Measurements from ENCODE around the gene PARL.
"Not testable (repeated sequence)": the region's sequence is repeated elsewhere in the genome, so short reads cannot be mapped to it uniquely, and the experiment has no call there.

PARL gene

DNA sequence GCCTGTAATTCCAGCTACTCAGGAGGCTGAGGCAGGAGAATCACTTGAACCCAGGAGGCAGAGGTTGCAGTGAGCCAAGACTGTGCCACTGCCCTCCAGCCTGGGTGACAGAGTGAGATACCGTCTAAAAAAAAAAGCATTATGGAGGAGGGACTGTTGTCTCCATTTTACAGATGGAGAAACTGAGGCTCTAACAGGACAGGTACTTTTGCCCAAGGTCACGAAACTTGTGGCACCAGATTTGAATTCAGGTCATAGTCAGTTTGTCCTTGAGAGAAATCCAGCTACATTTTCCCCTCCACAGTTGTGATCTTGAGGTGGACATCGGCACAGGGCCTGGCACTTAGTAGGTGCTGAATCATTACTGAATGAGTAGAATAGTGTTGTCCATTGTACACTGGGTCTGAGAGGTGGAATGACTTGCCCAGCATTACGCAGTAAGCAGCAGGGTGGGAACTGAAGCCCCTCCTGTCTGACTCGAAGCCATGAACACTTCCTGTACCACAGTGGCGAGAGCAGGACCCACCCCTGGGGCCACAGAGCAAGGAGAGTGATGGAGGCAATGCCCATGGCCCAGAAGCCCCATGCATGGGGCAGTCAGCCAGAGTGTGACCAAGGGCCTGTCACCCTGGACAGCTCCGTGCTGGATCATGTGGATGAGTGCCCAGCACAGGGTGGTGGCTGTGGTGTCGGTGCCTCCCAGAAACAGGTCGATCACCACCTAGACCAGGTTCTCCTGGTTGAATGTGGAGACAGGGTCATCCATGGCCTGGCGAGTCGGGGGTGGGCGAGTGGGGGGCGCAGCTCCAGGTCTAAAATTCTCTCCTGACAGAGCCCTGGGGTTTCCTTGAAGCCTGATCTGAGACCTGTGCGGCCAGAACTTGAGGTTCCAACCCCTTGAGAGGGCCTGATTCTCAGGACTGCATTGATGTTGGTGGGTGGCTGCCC lies 20.4 kb upstream of the PARL start:
- DNase-seq (ENCODE audit: low read depth in 2 of 2) = no peak

- no peak for DNase-seq (ENCODE audit: low read depth in 2 of 2)
Measured at GRCh38 chr3:183898028-183898431, 13.3 kb upstream of the PARL start.

- no peak for DNase-seq (ENCODE audit: low read depth in 2 of 2)
Measured at GRCh38 chr3:183897606-183898005, 12.9 kb upstream of the PARL start.

DNA sequence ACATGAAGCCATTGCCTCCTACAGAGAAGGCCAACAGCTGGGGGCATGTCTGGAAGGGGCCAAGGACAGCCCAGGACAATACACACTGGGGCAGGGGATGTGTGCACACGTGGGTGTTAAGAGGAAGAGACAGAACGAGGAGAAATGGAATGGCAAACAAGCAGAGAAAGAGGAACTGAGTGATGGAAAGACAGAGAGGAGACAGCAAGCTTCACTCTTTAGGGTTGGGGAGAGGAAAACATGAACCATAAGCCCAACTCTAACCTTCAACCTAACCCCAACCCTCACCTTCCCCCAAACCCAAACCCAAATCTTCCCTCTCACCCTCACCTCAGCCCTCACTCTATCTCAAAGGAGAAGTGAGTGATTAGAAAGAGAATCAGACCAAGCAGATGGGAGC lies 11.9 kb upstream of the PARL start:
- no peak for DNase-seq (ENCODE audit: low read depth in 2 of 2)

GRCh38 chr3:183896184-183896583 lies 11.5 kb upstream of the PARL start:
- no peak for DNase-seq (ENCODE audit: low read depth in 2 of 2)

DNA sequence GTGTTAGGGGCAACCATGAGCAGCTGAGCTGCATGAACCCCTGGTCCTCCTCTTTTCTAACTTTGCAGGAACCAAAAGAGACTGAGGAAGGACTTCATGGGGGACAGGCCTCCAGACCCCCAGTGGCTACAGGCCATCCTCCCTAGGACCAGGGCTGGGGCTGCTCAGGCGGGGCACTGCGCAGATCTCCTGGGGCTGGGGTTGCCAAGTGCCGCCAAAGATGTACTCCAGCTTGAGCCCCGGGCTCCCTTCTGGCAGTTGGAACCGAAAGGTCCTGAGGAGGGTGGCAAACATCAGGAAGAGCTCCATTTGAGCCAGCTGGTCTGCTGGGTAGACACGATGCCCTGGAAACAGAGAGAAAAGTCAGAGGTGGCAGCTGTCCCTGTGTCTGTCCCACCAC lies 11.1 kb upstream of the PARL start:
- DNase-seq (ENCODE audit: low read depth in 2 of 2) = no peak

DNA sequence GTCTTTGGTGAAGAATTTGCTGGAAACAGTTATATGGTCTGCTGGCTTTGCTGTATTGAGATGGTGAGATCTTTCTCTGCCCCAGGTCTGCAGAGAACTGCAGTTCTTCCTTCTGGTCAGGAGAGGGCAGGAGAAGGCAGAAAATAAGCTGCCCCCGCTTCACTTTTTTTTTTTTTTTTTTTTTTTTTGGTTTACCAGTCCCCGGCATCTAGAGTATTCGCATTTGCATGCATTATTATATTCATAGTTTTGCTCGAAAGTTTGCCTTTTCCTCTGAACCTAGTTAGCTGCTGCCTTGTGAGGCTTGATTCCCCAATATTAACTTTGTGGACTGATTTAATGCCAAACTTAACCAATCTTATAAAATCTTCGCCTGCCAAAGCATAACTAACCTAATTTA lies 10.6 kb upstream of the PARL start:
- DNase-seq (ENCODE audit: low read depth in 2 of 2) = peak; percentile 8 to 19

DNA sequence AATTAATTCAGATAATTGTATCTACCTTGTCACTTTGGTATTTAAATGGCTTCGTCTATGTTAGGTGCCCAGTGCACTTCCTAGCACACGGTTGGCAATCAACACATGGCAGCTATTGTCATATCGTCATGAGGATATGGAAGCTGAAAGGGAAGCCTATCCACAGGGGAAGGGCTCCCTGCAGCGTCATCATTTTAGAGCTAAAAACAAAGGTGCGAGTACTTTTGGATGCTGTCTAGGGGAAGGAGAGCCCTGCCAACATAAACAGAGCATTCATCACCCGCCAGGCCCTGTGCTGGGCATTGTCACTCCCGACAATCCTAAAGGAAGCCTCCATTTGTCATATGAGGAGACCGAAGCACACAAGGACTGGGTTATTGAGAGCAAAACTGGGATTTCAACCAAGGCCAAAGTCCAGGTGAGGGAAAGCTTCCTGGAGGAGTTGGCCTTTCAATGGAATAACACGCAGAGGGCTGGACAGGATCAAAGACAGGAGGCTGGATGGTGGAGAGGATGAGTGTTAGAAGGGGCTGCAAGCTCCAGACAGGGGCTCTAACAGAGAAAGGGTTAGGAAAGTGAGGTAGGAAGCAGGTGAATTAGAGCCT lies 8.0 kb upstream of the PARL start:
- DNase-seq (ENCODE audit: low read depth in 2 of 2) = no peak

- DNase-seq (ENCODE audit: low read depth in 2 of 2) = no peak
Measured at GRCh38 chr3:183885766-183886165, 1.1 kb upstream of the PARL start.

DNA sequence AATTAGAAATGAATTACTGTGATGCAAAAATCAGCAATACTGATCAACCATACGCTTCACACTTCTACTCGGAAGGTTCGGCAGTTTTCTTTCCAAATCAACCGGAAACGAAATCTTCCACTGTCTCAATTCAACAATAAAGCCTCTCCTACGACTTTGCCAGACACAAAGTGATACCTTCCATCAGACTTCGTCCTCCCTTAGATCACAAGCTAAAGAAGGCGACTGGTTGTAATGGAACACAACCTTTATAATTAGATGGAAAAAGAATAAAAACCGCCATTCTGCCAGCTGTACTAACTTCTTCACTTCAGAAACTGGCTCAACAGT lies 618 bp downstream of the PARL start:
- DNase-seq (ENCODE audit: low read depth in 2 of 2) = no peak

DNA sequence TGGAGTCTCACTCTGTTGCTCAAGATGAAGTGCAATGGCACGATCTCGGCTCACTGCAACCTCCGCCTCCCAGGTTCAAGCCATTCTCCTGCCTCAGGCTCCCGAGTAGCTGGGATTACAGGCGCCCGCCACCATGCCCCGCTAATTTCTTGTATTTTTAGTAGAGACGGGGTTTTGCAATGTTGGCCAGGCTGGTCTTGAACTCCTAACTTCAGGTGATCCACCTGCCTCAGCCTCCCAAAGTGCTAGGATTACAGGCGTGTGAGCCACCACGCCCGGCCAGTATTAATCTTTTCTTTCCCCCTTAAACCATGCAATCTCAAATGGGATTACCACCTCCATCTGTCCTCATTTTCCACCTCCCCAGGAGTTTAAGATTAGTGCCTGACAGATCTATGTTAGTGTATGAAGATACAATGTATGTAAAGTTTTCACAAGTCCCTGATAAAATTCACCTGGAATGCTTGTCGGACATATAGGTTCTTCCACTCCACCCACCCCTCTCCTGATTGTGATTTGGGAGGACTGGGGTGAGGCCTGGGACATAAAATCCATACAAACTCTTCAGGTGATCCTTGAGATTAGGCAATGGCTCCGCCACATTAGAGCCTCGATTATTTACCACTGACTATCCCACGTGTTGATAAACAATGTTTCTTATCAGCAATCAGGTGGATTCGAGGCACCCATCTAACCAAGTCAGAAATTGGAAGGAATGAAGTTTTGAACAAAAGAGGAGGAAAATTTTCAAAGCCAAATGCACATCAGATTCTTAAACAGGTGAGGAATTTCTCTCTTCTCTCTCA lies 1.2 kb downstream of the PARL start:
- no peak for DNase-seq (ENCODE audit: low read depth in 2 of 2)

DNA sequence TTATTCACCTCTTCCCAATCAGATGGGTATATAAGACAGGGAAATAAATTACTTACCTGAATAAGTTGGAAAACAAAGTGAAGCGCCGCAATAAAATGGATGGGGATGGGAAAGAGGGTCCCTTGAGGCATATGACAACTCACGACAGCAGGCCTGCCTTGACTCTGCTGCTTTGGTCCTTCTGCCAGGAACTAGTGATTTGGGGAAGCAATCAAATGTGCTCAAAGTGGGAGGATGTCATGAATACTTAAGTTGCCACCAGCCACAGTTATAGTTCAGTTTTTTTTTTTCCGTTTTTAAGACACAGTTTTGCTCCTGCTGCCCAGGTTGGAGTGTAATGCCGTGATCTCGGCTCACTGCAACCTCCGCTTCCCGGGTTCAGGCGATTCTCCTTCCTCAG lies 4.6 kb downstream of the PARL start:
- DNase-seq (ENCODE audit: low read depth in 2 of 2) = no peak

DNA sequence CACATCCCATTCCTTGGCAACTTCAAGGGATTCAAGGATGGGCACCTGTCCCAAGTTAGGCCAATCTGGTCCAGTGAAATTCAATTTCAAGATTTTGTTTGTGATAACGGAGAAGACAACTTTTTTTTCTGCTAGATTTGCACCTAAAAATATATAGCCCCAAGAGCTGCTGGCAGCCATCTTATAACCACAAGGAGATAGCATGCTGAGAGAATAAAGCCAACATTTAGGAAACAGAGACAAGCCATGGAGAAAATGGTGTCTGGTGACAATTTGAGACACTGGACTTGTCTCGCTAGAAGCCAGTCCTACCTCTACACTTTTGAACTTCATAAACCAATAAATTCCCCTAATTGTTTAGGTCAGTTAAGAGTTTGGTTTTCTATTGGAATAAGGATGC lies 5.4 kb downstream of the PARL start:
- no peak for DNase-seq (ENCODE audit: low read depth in 2 of 2)

DNA sequence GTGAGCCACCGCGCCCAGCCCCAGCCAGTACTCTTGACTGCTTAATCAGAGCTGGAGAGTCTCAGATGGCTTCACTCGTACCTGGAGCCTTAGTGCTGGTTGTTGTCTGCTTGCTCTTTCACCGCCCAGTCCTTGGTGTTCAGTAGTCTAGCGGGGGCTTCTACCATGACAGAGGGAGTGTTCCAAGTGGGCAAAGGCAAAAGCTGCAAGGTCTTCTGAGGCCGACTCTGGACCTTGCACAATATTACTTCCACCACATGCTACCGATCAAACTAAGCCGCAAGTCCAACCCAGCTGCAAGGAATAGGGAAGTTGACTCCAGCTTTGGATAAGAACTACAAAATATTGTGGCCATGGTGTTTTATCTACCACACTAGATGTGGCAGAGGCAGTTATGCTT lies 6.6 kb downstream of the PARL start:
- DNase-seq (ENCODE audit: low read depth in 2 of 2) = no peak

DNA sequence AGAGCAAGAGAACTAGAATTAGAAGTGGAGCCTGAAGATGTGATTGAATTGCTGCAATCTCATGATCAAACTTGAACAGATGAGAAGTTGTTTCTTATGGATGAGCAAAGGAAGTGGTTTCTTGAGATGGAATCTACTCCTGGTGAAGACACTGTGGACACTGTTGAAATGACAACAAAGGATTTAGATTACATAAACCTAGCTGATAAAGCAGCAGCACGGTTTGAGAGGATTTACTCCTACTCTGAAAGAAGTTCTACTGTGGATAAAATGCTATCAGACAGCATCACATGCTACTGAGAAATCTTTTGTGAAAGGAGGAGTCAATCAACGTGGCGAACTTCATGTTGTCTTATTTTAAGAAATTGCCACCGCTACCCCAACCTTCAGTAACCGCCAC lies 7.5 kb downstream of the PARL start:
- DNase-seq (ENCODE audit: low read depth in 2 of 2) = not testable (repeated sequence)

DNA sequence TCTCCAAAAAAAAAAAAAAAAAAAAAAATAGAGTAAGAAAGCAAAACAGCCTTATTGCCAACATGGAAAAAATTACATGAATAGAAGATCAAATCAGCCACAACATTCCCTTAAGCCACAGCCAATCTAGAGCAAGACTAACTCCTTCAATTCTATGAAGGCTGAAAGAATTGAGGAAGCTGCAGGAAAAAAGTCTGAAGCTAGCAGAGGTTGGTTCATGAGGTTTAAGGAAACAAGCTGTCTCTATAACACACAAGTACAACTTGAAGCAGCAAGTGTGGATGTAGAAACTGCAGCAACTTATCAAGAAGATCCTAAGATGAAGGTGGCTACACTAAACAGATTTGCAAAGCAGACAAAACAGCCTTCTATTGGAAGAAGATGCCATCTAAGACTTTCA lies 9.3 kb downstream of the PARL start:
- no peak for DNase-seq (ENCODE audit: low read depth in 2 of 2)

GRCh38 chr3:183873914-183874313 lies 10.8 kb downstream of the PARL start:
- DNase-seq (ENCODE audit: low read depth in 2 of 2) = no peak

- DNase-seq (ENCODE audit: low read depth in 2 of 2) = no peak
Measured at GRCh38 chr3:183871541-183871940, 13.1 kb downstream of the PARL start.

- no peak for DNase-seq (ENCODE audit: low read depth in 2 of 2)
Measured at GRCh38 chr3:183870563-183870962, 14.1 kb downstream of the PARL start.

GRCh38 chr3:183868796-183869195 lies 15.9 kb downstream of the PARL start:
- DNase-seq (ENCODE audit: low read depth in 2 of 2) = no peak

GRCh38 chr3:183862610-183863009 lies 22.1 kb downstream of the PARL start:
- no peak for DNase-seq (ENCODE audit: low read depth in 2 of 2)

- no peak for DNase-seq (ENCODE audit: low read depth in 2 of 2)
Measured at GRCh38 chr3:183857863-183858262, 26.8 kb downstream of the PARL start.
